GM12801 (cell line): ENCODE measurements around the gene SRI.

Experiments used
- TF ChIP-seq, protein P1 (sequence below): IDR thresholded peaks from one replicate; pipeline ENCODE4 v1.5.1; 2011; ENCODE audit warnings: control low read depth; ENCODE audit not compliant: insufficient read length; ENCODE audit errors: extremely low read depth

The SRI gene

DNA sequence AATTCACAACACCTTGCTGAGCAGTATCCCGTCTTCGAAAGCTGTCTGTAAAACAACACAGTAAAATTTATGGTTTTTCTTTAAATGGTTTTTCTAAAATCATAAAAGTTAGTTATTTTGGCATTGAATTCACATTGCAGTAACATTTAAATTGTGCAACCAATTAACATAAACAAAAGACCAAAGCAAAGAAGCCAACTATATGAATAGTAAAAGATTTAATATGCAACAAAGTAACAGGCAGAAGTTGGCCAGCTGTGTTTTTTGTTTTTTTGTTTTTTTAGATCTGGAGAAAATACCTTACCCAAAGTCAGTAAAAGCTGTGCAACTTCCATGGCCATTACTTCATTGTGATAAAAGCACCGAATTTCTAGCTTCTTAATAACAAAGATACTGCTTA, 11.3 kb downstream of the SRI start:
- TF ChIP-seq, protein P1, sequence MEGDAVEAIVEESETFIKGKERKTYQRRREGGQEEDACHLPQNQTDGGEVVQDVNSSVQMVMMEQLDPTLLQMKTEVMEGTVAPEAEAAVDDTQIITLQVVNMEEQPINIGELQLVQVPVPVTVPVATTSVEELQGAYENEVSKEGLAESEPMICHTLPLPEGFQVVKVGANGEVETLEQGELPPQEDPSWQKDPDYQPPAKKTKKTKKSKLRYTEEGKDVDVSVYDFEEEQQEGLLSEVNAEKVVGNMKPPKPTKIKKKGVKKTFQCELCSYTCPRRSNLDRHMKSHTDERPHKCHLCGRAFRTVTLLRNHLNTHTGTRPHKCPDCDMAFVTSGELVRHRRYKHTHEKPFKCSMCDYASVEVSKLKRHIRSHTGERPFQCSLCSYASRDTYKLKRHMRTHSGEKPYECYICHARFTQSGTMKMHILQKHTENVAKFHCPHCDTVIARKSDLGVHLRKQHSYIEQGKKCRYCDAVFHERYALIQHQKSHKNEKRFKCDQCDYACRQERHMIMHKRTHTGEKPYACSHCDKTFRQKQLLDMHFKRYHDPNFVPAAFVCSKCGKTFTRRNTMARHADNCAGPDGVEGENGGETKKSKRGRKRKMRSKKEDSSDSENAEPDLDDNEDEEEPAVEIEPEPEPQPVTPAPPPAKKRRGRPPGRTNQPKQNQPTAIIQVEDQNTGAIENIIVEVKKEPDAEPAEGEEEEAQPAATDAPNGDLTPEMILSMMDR, result no peak

DNA sequence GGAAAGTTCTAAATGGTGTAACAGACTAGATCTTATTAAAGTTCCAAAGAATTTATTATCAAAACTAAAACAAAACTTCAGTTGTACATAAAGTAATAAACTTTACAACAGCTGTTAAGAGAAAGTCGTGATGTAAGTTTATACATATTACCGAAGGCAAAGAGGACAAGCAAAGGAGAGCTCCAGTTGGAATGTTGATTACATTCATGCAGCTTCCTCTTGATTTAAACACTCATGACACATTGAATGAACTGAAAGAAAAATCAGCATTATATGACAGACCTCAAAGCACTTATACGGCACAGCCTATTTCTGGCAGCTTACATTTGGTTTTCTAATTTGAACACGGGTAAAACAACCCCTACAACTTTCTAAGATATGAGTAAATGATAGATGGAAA, 13.6 kb downstream of the SRI start:
- TF ChIP-seq, protein P1, result no peak

DNA sequence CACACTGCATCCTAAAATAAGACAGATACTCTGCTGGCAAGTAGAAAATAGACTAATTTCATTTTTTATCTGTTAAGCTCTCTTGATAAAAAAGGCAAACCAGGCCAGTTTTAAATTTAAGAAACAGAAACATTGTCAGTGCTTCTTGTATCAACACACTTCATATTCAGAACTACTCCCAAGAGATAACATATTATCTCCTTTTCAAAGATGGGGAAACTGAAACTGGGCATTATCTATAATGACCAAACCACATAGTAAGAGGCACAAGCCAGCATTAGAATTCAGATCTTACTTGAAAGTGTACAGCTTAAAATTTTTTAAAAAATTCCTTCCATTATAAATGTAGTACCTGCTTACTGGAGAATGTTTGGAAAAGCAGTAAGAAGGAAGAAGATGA, 14.7 kb downstream of the SRI start:
- TF ChIP-seq, protein P1, result no peak

DNA sequence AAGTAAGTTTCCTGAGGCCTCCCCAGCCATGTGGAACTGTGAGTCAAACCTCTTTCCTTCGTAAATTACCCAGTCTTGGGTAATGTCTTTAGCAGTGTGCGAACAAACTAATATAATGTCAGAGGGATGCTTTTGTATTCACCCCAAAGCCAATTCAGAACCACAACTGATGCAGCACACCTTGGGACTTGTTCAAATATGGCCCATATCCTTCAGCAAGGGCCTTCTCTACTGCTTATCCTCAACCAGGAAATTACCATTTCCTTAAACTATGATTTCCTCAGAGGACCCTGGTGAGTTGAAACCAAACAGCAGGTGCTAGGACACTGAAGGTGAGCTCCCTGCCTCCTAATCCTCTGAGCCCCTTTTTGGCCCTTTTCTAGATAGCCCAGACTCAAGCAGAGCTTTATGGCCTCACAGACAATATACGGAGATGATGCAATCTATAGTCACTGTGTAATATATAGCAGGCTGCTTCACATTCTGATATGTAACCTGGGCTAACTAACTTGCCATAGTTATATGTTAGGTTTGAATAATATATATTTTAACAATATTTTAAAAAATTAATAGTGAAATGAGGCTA, 15.2 kb downstream of the SRI start:
- TF ChIP-seq, protein P1, result no peak

DNA sequence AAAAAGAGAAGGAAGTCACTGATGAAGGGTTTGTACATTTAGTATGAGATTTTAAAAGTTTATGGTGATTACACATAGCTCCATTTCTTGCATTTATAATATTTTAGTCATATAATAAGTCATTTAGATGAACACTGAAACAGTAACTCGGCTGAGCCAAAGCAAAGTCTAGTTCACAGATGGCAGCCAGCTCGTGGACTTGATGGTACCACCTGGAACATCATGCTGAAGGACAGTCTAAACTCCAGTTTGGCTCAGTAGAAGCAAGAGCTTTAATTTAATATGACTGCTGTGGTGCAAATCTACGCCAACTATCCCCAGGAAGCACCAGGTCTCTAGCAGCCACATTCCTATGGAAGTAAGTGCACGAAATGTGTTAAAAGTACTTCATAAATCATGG, 16.4 kb downstream of the SRI start:
- TF ChIP-seq, protein P1, result no peak

DNA sequence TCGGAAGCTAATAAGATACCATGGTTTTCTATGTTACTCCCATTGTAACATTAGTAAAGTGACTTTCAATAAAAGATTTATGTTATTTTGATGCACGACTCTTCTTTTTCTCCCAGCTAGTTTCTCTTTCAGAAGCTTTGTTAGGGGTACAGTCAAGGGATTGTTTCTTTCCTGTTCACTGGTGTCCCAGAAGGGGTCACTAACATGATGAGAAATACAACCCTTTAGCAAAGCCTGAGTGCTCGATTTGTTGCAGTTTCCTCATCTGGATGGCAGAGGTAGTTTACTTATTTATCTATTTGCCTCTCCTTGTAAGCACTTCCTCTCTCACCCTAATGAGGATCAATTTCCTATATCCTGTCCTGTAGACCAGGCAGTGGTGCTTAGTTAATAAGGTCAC, 17.0 kb downstream of the SRI start:
- TF ChIP-seq, protein P1, result no peak

DNA sequence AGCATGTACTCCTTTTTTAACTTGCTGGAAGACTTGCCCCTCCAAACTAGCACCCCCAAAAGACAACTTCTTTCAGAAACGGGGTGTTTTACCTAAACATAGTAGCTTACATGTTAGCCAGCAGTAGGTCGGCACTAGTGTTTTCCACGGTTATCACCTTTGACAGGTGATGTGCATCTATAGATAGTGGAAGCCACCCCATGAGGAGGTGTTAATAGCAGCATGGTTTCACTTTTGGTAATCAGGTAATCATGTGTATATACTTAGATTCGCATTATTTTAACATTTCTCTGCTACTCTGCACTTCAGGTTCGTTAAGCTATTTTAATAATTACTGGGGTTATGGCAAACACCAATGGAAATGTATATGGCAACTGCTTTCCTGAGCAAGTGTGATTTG, 17.6 kb downstream of the SRI start:
- TF ChIP-seq, protein P1, result no peak
